Measurements from ENCODE around the gene GOLGA1.

DNA sequence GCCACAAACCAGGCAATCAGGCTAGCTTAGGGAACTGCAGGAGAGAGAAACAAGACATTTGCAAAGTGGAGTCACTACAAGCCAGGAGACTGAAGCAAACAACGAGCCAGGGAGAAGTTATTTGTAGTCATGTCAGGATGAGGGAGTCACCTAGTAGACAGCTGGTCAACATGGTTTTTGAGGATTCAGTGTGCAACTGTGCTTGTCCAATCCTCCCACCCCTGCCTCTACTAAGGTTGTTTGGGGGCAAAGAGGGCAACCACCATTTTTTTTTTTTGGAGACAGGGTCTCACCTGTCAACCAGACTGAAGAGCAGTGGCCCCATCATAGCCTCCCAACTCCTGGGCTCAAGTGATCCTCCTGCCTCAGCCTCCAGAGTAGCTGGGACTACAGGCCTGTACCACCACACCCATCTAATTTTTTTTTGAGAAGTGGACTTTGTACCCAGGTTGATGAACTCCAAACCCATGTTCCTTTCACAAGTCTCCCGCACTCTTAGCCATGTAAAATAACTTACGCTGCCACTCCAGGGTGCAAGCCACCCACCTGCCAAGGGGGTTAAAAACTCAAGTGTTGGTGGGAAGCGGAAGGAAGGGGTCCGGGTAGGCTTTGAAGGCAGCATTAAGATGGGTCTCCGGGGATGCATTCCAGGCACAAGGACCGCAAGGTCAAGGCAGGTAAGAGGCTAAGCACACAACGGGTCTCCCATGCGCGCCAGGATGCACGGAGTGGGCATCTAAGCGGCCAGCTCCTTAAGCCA is 80.1 kb downstream of the GOLGA1 start:
- TF ChIP-seq, protein P1, sequence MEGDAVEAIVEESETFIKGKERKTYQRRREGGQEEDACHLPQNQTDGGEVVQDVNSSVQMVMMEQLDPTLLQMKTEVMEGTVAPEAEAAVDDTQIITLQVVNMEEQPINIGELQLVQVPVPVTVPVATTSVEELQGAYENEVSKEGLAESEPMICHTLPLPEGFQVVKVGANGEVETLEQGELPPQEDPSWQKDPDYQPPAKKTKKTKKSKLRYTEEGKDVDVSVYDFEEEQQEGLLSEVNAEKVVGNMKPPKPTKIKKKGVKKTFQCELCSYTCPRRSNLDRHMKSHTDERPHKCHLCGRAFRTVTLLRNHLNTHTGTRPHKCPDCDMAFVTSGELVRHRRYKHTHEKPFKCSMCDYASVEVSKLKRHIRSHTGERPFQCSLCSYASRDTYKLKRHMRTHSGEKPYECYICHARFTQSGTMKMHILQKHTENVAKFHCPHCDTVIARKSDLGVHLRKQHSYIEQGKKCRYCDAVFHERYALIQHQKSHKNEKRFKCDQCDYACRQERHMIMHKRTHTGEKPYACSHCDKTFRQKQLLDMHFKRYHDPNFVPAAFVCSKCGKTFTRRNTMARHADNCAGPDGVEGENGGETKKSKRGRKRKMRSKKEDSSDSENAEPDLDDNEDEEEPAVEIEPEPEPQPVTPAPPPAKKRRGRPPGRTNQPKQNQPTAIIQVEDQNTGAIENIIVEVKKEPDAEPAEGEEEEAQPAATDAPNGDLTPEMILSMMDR (IDR thresholded peaks at IDR 0.05): no peak
- no peak for TF ChIP-seq ZFX (IDR thresholded peaks at IDR 0.05; ENCODE audit: borderline replicate concordance)

Measured in 22Rv1 (cell line).